Measurements from ENCODE around the gene ROBO2.

ROBO2 gene

GRCh38 chr3:77605308-77605707 is 565.4 kb downstream of the ROBO2 start:
- no peak for FAIRE-seq

DNA sequence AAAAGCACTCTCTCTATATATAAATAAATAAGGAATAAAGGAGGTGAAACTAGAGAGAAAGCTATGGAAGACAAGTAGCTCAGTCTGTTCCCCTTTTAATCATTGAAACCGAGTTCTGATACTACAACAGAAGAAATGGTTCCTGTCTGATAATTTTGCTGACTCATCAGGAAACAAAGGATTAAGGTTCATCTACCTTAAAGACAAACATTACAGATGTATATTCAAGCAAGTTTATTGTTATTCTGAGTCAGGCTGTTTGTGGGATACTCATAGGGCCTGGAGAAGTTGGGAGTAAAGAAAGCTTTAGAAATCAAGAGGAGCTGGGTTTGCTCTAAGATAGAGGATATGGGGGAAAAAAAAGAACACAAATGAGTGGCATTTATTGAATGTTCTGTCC is 566.0 kb downstream of the ROBO2 start:
- no peak for FAIRE-seq

DNA sequence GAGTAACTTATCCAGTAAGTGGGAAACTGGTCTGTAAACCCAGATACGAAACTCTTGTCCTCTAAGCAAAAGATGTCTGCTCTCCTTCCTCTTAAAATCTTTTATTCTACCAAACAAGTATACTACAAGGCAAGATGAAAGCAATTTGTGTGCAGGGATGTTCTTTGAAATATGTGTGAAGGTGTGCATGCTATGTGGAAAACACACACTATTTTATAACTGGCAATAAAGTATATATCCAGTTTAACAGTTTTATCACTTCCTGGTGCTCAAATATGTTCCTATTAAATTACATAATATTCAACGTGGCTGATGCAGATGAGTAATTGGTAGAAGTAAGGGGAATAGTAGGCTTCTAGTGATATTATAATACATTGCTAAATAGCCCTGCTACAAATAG is 566.5 kb downstream of the ROBO2 start:
- no peak for FAIRE-seq

- no peak for FAIRE-seq
Measured at GRCh38 chr3:77618686-77619085, 578.8 kb downstream of the ROBO2 start.

DNA sequence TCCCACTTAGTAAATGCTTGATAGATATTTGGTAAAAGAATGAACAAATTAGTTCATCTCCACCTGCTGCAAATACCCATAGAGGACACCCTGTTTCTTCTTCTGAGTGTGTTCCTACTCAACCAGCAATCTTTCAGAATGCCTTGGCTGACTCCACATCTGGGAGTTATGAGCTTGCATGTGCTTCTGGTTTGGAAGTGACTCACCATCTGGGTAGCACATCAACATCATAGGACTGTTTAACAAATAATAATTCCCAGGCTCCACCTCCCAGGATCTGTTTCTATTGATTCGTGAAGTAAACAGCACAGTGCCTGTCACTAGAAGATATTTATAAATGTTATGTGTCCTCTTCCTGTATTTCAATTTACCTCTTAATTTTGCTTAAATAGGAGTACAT is 580.1 kb downstream of the ROBO2 start:
- FAIRE-seq: no peak

- no peak for FAIRE-seq
Measured at GRCh38 chr3:77623500-77623899, 583.6 kb downstream of the ROBO2 start.

- FAIRE-seq: no peak
Measured at GRCh38 chr3:77626157-77626556, 586.3 kb downstream of the ROBO2 start.

DNA sequence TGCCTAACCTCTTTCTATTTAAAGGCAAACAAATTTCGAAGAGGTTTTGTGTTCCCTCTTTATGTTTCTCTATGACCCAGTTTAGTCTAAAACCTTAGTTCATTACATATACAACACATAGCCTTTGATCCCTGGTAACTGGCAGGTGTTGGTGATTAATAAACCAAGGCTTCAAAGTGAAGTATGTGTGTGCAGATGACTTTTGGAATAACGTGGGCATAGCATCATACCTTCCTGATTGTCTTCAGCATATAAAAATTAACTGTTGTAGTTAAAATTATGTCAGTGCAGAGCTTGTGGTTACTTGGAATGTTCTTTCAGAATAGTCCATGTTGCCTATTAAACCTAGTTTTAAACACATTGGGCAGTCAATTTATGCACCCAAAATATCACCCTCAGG is 608.3 kb downstream of the ROBO2 start:
- no peak for FAIRE-seq

DNA sequence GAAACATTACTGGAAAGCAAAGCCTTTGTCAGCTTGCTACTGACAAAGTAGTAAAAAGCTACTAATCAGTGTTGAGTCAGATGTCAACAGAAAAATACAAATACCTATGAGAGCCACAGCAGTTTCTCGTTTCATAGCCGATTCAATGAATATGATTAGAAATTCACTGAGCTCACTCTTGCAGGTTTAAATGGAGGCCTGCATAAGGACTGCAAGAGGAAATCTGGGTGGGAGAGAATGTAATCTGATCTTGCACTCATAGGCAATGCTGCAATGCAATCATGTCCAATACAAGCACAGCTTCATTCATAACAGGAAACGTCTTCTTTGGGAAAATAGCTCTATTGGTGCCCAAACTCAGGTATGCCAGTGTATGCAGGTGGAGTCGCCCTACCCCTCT is 608.8 kb downstream of the ROBO2 start:
- no peak for FAIRE-seq

- no peak for FAIRE-seq
Measured at GRCh38 chr3:77652624-77653023, 612.7 kb downstream of the ROBO2 start.

- no peak for FAIRE-seq
Measured at GRCh38 chr3:77655396-77655795, 615.5 kb downstream of the ROBO2 start.

GRCh38 chr3:77660718-77661117 is 620.8 kb downstream of the ROBO2 start:
- FAIRE-seq: no peak

GRCh38 chr3:77667901-77668300 is 628.0 kb downstream of the ROBO2 start:
- FAIRE-seq: no peak

DNA sequence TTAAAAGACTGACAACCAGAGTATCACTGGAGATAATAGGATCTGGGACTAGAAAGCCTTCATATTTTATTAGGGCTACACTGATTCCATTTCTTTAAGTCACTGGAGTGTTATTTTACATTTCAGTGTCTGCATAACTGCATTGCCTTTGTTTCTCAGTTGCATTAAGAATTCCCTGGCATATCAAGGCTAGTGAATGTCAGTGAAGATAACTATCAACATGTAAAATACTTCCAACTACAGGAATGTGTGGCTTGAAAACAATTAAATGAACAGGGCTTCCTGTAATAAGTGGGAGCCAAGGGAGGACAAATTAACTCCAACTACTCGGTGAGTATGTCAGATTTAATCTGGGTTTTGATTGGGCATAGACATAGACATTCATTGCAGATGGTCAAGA is 628.5 kb downstream of the ROBO2 start:
- no peak for FAIRE-seq

GRCh38 chr3:77672016-77672415 is 632.1 kb downstream of the ROBO2 start:
- no peak for FAIRE-seq

DNA sequence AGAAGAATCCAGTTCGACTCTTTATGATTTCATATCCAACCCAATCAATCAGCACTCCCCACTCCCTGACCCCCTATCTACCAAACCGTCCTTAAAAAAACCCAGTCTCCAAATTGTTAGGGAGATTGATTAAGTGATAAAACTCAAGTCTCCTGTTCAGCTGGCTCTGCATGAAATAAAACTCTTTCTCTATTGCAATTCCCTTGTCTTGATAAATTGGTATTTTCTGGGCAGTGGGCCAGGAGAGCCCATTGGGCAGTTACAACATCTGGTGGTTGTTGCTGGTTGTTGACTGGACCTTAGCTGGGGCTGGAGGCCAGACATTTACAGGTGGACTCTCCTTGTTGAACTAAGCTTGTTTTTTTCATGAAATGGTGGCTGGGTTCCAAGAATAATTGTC is 642.3 kb downstream of the ROBO2 start:
- no peak for FAIRE-seq

- no peak for FAIRE-seq
Measured at GRCh38 chr3:77684115-77684514, 644.2 kb downstream of the ROBO2 start.

GRCh38 chr3:77685713-77686112 is 645.8 kb downstream of the ROBO2 start:
- no peak for FAIRE-seq

DNA sequence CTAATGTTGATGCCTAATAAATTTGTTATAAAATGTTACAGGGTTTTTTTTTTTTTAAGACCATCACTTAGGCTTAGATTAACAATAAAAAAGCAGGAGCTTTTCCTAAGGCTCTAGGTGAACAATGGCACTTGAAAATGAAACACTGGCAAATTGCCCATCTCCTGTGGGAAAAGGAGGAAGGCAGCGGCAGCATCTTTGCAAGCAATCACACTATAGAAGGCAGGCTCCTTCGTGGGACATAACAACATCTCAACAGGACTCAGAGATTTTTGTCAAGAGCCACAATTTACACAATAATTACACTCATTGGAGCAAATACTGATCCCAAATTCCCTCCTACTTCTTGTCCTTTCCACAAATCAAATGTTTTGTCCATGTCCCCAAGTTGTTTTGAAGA is 646.7 kb downstream of the ROBO2 start:
- no peak for FAIRE-seq

- FAIRE-seq: no peak
Measured at GRCh38 chr3:77687545-77687944, 647.6 kb downstream of the ROBO2 start.

- FAIRE-seq: no peak
Measured at GRCh38 chr3:77690284-77690845, 650.5 kb downstream of the ROBO2 start.

GRCh38 chr3:77693147-77693546 is 653.2 kb downstream of the ROBO2 start:
- no peak for FAIRE-seq

GRCh38 chr3:77699125-77699691 is 659.3 kb downstream of the ROBO2 start:
- FAIRE-seq: no peak
